NT2/D1 (cell line): ENCODE results near the gene XPO1.
"Not testable (repeated sequence)": the region's sequence is repeated elsewhere in the genome, so short reads cannot be mapped to it uniquely, and the experiment has no call there.

Experiments
- DNase-seq: peaks from one replicate; pipeline ENCODE4 v3.0.0-alpha.2; 2011; ENCODE audit warnings: low read depth, low spot score
- H3K27me3 ChIP-seq: 2 replicates; pipeline ENCODE4 v1.6.0; 2011; ENCODE audit warnings: mild to moderate bottlenecking; ENCODE audit not compliant: insufficient read length, insufficient read depth
- H3K36me3 ChIP-seq: 2 replicates; pipeline ENCODE4 v1.6.1; 2011; ENCODE audit warnings: mild to moderate bottlenecking, low read length, mixed read lengths; ENCODE audit not compliant: insufficient read depth, insufficient read length
- H3K4me1 ChIP-seq: 2 replicates; pipeline ENCODE4 v1.5.1; 2011; ENCODE audit not compliant: insufficient read depth, insufficient read length
- H3K4me3 ChIP-seq: 2 replicates; pipeline ENCODE4 v1.5.1; 2011; ENCODE audit warnings: low read depth; ENCODE audit not compliant: insufficient read length
- H3K9ac ChIP-seq: 2 replicates; pipeline ENCODE4 v1.6.0; 2011; ENCODE audit warnings: low read depth; ENCODE audit not compliant: insufficient read length
- H3K9me3 ChIP-seq: 2 replicates; pipeline ENCODE4 v1.5.1; 2011; ENCODE audit warnings: mild to moderate bottlenecking, low read length; ENCODE audit not compliant: insufficient read depth
- SUZ12 ChIP-seq: IDR thresholded peaks from 2 replicates; pipeline ENCODE4 v1.6.1; 2011; ENCODE audit not compliant: insufficient read length, insufficient read depth; ENCODE audit errors: extremely low read depth
- YY1 ChIP-seq: IDR thresholded peaks from 2 replicates; pipeline ENCODE4 v1.6.1; 2011; ENCODE audit not compliant: insufficient read length, insufficient read depth
- ZNF274 ChIP-seq: IDR thresholded peaks from 2 replicates; pipeline ENCODE4 v1.6.1; 2011; ENCODE audit warnings: mild to moderate bottlenecking, low read depth, low read length

XPO1 gene

GRCh38 chr2:61562615-61563014 lies 24.5 kb upstream of the XPO1 start:
- no peak for DNase-seq
- no peak overlapping the region for H3K4me3 ChIP-seq

GRCh38 chr2:61558160-61558559 lies 20.0 kb upstream of the XPO1 start:
- H3K4me3 ChIP-seq, result no peak overlapping the region
- no peaks in the 10 kb centered on the region for H3K27me3 ChIP-seq
- no peaks in the 10 kb centered on the region for H3K4me1 ChIP-seq
- DNase-seq, result no peak
- no peaks in the 10 kb centered on the region for H3K9me3 ChIP-seq
- no peak overlapping the region for H3K9ac ChIP-seq
- no peak for TF ChIP-seq YY1
- no peak for TF ChIP-seq ZNF274
- no peak for TF ChIP-seq SUZ12
- no peaks in the 10 kb centered on the region for H3K36me3 ChIP-seq

More at GRCh38 chr2:61562615-61563014, 24.5 kb upstream of the XPO1 start:
- no peaks in the 10 kb centered on the region for H3K4me1 ChIP-seq
- H3K9ac ChIP-seq, result no peak overlapping the region
- no peaks in the 10 kb centered on the region for H3K36me3 ChIP-seq
- no peaks in the 10 kb centered on the region for H3K27me3 ChIP-seq
- TF ChIP-seq SUZ12, result no peak
- no peak for TF ChIP-seq ZNF274
- TF ChIP-seq YY1, result no peak
- H3K9me3 ChIP-seq, result no peaks in the 10 kb centered on the region

- TF ChIP-seq YY1 (no peak), SUZ12 (no peak), ZNF274 (no peak)
- H3K4me3 ChIP-seq, result no peak overlapping the region
Measured at GRCh38 chr2:61557381-61557780, 19.2 kb upstream of the XPO1 start.

GRCh38 chr2:61554604-61555003 lies 16.4 kb upstream of the XPO1 start:
- no peak for DNase-seq
- Histone ChIP-seq H3K4me3 (no peak overlapping the region), H3K9me3 (no peaks in the 10 kb centered on the region), H3K9ac (no peak overlapping the region), H3K36me3 (no peaks in the 10 kb centered on the region), H3K27me3 (no peaks in the 10 kb centered on the region), H3K4me1 (peaks cover under 1% of the 10 kb centered on the region)
- TF ChIP-seq YY1, result no peak
- no peak for TF ChIP-seq ZNF274
- TF ChIP-seq SUZ12, result no peak

More at GRCh38 chr2:61557381-61557780, 19.2 kb upstream of the XPO1 start:
- H3K9me3 ChIP-seq, result no peaks in the 10 kb centered on the region
- no peaks in the 10 kb centered on the region for H3K27me3 ChIP-seq
- no peaks in the 10 kb centered on the region for H3K4me1 ChIP-seq
- no peak overlapping the region for H3K9ac ChIP-seq
- no peak for DNase-seq
- no peaks in the 10 kb centered on the region for H3K36me3 ChIP-seq

- Histone ChIP-seq H3K9ac (no peak overlapping the region), H3K4me3 (no peak overlapping the region), H3K27me3 (no peaks in the 10 kb centered on the region), H3K9me3 (no peaks in the 10 kb centered on the region), H3K36me3 (no peaks in the 10 kb centered on the region), H3K4me1 (peaks cover 3% of the 10 kb centered on the region)
- TF ChIP-seq ZNF274 (no peak), SUZ12 (no peak), YY1 (no peak)
- no peak for DNase-seq
Measured at GRCh38 chr2:61550375-61551209, 12.4 kb upstream of the XPO1 start.

- H3K4me1 ChIP-seq, result peaks cover 3% of the 10 kb centered on the region
- TF ChIP-seq ZNF274, result no peak
- no peak for TF ChIP-seq SUZ12
- DNase-seq, result no peak
- no peaks in the 10 kb centered on the region for H3K27me3 ChIP-seq
- H3K9me3 ChIP-seq, result no peaks in the 10 kb centered on the region
- H3K4me3 ChIP-seq, result no peak overlapping the region
- H3K36me3 ChIP-seq, result no peaks in the 10 kb centered on the region
- H3K9ac ChIP-seq, result no peak overlapping the region
Measured at GRCh38 chr2:61549546-61549945, 11.4 kb upstream of the XPO1 start.

- no peaks in the 10 kb centered on the region for H3K27me3 ChIP-seq
- no peaks in the 10 kb centered on the region for H3K4me1 ChIP-seq
- TF ChIP-seq YY1 (no peak), ZNF274 (no peak), SUZ12 (no peak)
- H3K36me3 ChIP-seq, result no peaks in the 10 kb centered on the region
- H3K9ac ChIP-seq, result no peak overlapping the region
- no peak overlapping the region for H3K4me3 ChIP-seq
- no peak for DNase-seq
- H3K9me3 ChIP-seq, result no peaks in the 10 kb centered on the region
Measured at GRCh38 chr2:61543062-61543461, 4.9 kb upstream of the XPO1 start.

- not testable (repeated sequence) for H3K9me3 ChIP-seq, H3K27me3 ChIP-seq, H3K4me3 ChIP-seq, H3K9ac ChIP-seq, H3K36me3 ChIP-seq, DNase-seq, H3K4me1 ChIP-seq
Measured at GRCh38 chr2:61540167-61540566, 2.0 kb upstream of the XPO1 start.
